ENCODE measurements around the gene SIRT3.

GRCh38 chr11:204587-205109 is 31.5 kb downstream of the SIRT3 start:
- TF ChIP-seq CTCF (IDR thresholded peaks at IDR 0.05): no peak
- no peak for TF ChIP-seq POLR2A (IDR thresholded peaks at IDR 0.05)

Data from body of pancreas (tissue), 4 donors.